HG03520 (cell line): ENCODE results near the gene FMN1.

Experiments used
- ATAC-seq: cut with Tn5 transposase; IDR thresholded peaks from one replicate; pipeline ENCODE4 v1.9.1; 2021; ENCODE audit warnings: mild to moderate bottlenecking, moderate library complexity; ENCODE audit not compliant: unreplicated experiment

FMN1 gene

GRCh38 chr15:32838820-32839219 lies 355.7 kb downstream of the FMN1 start:
- ATAC-seq = no peak

- no peak for ATAC-seq
Measured at GRCh38 chr15:32838338-32838737, 356.2 kb downstream of the FMN1 start.

DNA sequence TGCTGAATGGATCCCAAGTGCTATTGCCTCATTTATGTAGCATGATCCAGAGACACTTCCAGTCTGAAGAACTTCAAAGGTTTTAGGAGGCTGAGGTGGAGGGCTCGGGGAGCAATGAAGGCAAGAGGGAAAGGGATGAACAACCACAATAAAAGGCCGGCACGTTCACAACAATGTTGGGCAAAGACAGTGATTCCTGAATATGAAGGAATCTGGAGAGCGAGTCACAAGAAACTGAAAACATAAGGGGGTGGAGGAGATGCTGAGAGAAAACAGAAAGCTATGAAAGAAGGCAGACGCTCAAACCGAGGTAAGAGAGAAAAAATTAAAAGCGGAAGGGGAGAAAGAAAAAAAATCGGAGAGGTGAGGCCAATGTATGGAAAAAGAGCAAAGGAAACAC lies 356.6 kb downstream of the FMN1 start:
- ATAC-seq = no peak

DNA sequence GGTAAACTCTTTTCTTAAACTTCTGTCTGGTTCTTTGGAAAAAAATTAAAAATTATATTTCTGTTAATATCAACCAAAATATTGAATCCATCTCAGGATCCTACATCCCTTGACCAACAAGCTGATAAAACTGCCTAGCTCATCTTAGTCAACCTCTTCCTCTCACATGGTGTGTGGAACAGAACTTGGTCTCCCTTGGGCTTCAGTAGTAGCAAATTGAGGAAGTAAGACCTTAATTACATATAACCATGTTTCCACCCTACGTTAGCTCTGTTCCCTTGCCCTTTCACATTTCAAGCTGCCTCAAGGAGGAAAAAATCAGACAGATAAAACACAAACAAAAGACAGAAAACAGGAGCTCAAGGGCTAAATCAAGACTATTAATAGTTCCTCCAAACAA lies 360.4 kb downstream of the FMN1 start:
- ATAC-seq = peak; percentile 71

DNA sequence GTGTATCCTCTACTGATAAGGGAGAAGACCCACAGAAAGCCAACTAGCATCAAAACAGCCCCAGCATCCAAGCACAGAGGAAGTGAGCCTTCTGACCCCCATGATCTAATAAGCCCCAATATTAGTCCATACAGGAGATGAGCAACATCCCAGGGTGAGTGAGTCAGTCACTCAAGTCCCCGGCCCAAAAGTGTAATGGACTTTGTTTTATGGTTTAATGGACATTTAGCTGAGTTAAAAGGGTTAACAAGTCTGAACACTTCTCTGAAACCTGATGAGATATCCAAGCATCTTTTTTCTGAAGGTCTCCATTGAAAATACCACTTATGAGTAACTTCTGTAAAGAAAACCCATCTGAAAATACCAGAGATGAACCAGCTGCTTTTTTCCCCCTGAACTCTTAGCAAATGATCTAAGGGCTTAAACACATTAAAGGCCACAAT lies 361.1 kb downstream of the FMN1 start:
- ATAC-seq = no peak

DNA sequence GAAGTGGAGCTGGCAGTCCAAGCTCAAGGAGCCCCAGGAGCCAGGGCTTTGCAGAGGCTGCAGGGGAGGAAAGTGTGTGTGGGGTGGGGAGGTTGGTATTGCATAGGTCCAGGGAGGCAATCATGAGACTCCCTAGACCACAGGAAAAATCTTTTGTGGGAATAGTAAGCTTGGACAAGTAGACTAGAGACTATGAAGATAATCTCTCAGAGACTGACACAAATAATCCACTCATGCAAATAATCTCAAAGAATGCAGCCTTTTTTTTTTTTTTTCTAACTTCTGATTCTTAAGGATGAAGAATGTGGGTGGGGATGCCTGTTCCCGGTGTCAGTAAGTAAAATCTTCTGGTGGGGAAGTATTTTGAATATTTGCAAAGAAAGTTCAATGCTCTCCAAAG lies 363.0 kb downstream of the FMN1 start:
- no peak for ATAC-seq

GRCh38 chr15:32830241-32830640 lies 364.3 kb downstream of the FMN1 start:
- no peak for ATAC-seq

GRCh38 chr15:32829436-32829835 lies 365.1 kb downstream of the FMN1 start:
- ATAC-seq = no peak

- ATAC-seq = no peak
Measured at GRCh38 chr15:32828507-32829186, 365.9 kb downstream of the FMN1 start.

GRCh38 chr15:32826685-32827084 lies 367.8 kb downstream of the FMN1 start:
- no peak for ATAC-seq

DNA sequence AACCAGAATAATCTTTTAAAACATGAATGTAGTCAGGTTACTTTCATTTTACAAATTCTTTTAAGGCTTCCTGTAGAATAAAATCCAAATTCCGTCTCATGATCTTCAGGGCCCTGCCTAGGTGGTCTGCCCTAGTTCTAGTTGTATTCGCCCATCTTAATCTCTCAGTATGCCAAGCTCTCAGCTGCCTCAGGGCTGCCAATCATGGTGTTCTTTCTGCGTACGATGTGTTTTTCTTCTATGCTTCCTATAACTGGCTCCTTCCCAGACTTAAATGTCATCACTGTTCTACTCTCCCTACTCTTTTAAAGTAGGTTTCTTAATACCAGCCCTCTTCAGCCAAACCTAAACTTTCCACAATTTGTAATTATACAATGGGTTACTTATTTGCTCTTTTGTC lies 369.3 kb downstream of the FMN1 start:
- ATAC-seq = no peak

DNA sequence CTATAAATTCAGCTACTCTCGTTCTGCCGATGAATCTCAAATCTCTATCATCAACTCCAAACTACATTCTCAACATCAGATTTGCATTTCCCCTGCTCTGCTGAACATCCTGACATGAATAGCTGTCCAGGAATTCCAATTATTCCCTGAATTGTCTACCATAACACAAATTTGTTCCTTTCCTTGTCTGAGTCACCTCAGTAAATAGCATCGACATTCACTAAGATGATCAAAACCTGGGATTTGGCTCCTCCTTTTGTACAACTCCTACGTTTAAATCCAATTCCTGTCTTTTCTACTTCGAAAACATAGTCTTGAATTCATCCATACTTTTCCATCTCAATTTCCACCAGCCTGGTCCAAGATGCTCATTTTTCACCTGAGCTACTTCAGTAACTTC lies 369.7 kb downstream of the FMN1 start:
- ATAC-seq = no peak

GRCh38 chr15:32823750-32824149 lies 370.8 kb downstream of the FMN1 start:
- ATAC-seq = no peak

DNA sequence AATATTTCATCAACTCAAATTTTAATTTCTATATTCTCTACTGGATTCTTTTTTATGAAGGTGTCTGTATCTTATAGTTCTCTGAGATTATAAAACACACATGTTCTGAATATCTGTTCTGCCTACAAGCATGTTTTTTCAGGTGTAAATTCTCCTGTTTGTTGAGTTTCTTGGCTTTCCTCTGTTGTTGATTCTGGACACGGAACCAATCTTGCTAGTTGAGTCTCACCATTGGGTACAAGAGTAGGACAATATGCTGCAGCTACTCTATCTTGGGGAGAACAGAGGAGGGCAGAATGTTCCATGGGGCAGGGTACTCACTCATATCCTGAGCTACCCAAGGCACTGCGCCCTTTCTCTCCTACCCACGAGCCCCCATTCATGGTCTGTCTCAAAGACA lies 371.8 kb downstream of the FMN1 start:
- no peak for ATAC-seq

DNA sequence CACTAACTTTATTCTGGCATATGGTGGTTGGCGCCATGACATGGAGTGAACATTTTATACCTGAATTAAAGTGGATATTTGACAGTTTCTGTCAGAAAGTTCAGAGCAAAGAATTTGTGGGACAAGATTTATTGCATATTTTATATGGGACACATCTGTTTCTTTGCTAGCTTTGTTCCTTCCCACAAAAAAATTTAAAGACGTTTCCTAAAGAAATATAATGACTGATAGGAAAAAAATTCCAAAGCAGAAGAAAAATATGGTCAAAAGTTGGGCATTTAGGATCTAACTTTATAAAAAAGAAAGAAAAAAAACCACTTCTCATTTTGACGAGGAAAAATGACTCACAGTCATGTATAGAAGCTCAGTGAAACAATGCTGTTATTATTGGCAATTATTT lies 375.1 kb downstream of the FMN1 start:
- no peak for ATAC-seq

- no peak for ATAC-seq
Measured at GRCh38 chr15:32818758-32819447, 375.6 kb downstream of the FMN1 start.

DNA sequence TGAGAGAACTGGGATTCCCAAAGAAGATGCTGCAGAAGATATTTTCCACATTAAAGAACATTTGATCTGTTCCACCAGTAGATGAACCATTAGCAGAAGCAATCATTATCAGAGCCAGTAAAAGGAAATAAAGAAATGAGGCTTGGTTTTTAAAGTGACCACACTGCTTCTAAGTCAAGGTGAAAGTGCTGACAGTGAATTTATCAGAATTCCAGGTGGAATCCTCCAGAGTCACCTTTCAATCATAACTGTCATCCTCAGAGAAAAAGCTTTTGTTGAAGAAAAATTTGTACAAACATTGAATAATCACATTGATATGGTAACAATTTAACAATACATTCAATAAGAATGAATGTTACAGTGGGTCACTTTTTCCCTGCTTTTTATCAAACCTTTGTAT lies 376.9 kb downstream of the FMN1 start:
- no peak for ATAC-seq

DNA sequence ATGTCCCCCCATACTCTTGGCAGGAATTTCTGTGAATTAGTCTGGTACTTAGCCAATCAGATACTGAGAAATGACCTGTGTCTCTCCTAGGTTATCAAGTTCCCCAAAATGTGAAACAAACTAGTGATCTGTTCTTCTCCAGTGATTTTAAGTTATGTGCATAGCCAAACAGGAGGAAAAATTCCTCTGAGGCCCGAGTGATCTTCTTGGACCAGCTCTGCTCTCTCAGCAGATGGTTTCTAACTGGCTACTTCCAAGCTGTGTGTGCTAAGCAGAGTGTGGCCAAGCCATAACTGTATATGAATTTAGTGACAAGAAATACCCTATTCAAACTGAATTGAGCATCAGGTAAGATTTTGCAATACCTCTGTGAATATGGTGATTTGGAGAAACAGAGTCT lies 387.2 kb downstream of the FMN1 start:
- no peak for ATAC-seq

GRCh38 chr15:32803631-32804030 lies 390.9 kb downstream of the FMN1 start:
- ATAC-seq = no peak

GRCh38 chr15:32802286-32802936 lies 392.1 kb downstream of the FMN1 start:
- ATAC-seq = no peak

GRCh38 chr15:32799936-32800535 lies 394.5 kb downstream of the FMN1 start:
- ATAC-seq = no peak

- ATAC-seq = no peak
Measured at GRCh38 chr15:32796856-32797255, 397.7 kb downstream of the FMN1 start.
